Neural cell (in vitro differentiated cells): ENCODE results near the gene FUS.

Experiments used
- MXI1 ChIP-seq: fragments of 450-650 bp; conservative IDR thresholded peaks from 2 replicates; pipeline ENCODE4 v1.6.1; 2014; ENCODE audit warnings: antibody characterized with exemption, mild to moderate bottlenecking; ENCODE audit not compliant: poor library complexity, severe bottlenecking
- RAD21 ChIP-seq: fragments of 450-650 bp; conservative IDR thresholded peaks from 2 replicates; pipeline ENCODE4 v1.6.1; 2014; ENCODE audit warnings: antibody characterized with exemption, mild to moderate bottlenecking, moderate library complexity
- TF ChIP-seq, protein P1 (sequence below): fragments of 450-650 bp; IDR thresholded peaks from 2 replicates; pipeline ENCODE4 v1.5.1; 2014; ENCODE audit warnings: antibody characterized with exemption, mild to moderate bottlenecking, moderate library complexity; ENCODE audit not compliant: poor library complexity, severe bottlenecking

DNA sequence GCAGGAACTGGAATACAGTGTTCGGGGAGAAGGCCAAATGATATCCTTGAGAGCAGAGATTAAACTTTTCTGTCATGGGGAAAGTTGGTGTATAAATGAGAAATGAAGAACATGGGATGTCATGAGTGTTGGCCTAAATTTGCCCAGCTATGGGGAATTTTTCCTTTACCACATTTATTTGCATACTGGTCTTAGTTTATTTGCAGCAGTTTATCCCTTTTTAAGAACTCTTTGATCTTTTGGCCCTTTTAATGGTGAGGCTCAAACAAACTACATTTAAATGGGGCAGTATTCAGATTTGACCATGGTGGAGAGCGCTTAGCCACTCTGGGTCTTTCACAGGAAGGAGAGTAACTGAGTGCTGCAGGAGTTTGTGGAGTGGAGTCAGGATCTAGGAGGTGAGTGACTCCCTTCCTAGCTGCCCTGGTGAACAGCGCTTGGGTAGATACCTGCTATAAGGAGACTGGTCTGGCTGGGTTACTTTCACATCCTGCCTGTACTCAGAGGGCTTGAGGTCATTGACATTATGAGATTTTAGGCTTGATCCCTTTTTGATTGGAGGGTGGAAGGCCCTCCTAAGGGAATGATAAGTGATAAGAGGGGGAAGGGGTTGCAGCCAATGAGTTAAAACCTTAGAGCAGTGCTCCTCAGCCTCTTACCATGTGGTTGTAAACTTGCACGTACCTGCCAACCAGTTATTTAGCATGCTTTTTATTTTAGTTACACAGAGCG, 11.9 kb downstream of the FUS start:
- no peak for TF ChIP-seq RAD21
- no peak for TF ChIP-seq MXI1
- TF ChIP-seq, protein P1, sequence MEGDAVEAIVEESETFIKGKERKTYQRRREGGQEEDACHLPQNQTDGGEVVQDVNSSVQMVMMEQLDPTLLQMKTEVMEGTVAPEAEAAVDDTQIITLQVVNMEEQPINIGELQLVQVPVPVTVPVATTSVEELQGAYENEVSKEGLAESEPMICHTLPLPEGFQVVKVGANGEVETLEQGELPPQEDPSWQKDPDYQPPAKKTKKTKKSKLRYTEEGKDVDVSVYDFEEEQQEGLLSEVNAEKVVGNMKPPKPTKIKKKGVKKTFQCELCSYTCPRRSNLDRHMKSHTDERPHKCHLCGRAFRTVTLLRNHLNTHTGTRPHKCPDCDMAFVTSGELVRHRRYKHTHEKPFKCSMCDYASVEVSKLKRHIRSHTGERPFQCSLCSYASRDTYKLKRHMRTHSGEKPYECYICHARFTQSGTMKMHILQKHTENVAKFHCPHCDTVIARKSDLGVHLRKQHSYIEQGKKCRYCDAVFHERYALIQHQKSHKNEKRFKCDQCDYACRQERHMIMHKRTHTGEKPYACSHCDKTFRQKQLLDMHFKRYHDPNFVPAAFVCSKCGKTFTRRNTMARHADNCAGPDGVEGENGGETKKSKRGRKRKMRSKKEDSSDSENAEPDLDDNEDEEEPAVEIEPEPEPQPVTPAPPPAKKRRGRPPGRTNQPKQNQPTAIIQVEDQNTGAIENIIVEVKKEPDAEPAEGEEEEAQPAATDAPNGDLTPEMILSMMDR = no peak
